HepG2 (cell line): ENCODE data around the gene SHANK3. TPM values are rescaled to one million over a fixed set of nuclear protein-coding genes. Genes with fewer than 3 reads are reported as not detected.

Experiments used
- DNMT1 ChIP-seq: sonication (generic); formaldehyde crosslinking; IDR thresholded peaks from 2 replicates; pipeline ENCODE4 v1.5.1; 2020; ENCODE audit warnings: mild to moderate bottlenecking, missing genetic modification reagents
- GMEB1 ChIP-seq: sonication (generic); formaldehyde crosslinking; IDR thresholded peaks from 2 replicates; pipeline ENCODE4 v1.5.1; 2020; ENCODE audit warnings: missing genetic modification reagents, mild to moderate bottlenecking, borderline replicate concordance
- IRF1 ChIP-seq: sonication (generic); formaldehyde crosslinking; IDR thresholded peaks from 2 replicates; pipeline ENCODE4 v1.4.0; 2020; ENCODE audit warnings: low read depth, mild to moderate bottlenecking, missing genetic modification reagents
- MED1 ChIP-seq: sonication (generic); formaldehyde crosslinking; IDR thresholded peaks from 2 replicates; pipeline ENCODE4 v1.4.0; 2020; ENCODE audit warnings: missing genetic modification reagents
- NFKBIZ ChIP-seq: IDR thresholded peaks from 2 replicates; pipeline ENCODE4 v1.6.1; 2018; ENCODE audit warnings: missing genetic modification reagents, missing compliant biosample characterization
- REPIN1 ChIP-seq: sonication (generic); formaldehyde crosslinking; IDR thresholded peaks from 2 replicates; pipeline ENCODE4 v1.8.0; 2022; ENCODE audit warnings: missing genetic modification reagents, low read depth, mild to moderate bottlenecking, borderline replicate concordance
- YEATS4 ChIP-seq: sonication (generic); formaldehyde crosslinking; IDR thresholded peaks from 2 replicates; pipeline ENCODE4 v1.4.0; 2020; ENCODE audit warnings: missing genetic modification reagents, borderline replicate concordance
- ZNF263 ChIP-seq: sonication (generic); formaldehyde crosslinking; IDR thresholded peaks from 2 replicates; pipeline ENCODE4 v1.4.0; 2020; ENCODE audit warnings: missing genetic modification reagents
- ZNF282 ChIP-seq: fragments of 450-650 bp; IDR thresholded peaks from 2 replicates; pipeline ENCODE4 v1.6.1; 2018; ENCODE audit not compliant: partially characterized antibody
- ZNF335 ChIP-seq: sonication (generic); formaldehyde crosslinking; IDR thresholded peaks from 2 replicates; pipeline ENCODE4 v1.4.0; 2020; ENCODE audit warnings: missing genetic modification reagents
- ZNF468 ChIP-seq: sonication (generic); formaldehyde crosslinking; IDR thresholded peaks from 2 replicates; pipeline ENCODE4 v1.8.0; 2022; ENCODE audit warnings: mild to moderate bottlenecking, moderate library complexity, missing genetic modification reagents
- ZNF530 ChIP-seq: sonication (generic); formaldehyde crosslinking; IDR thresholded peaks from 2 replicates; pipeline ENCODE4 v1.5.0; 2020; ENCODE audit warnings: low read depth, mild to moderate bottlenecking, missing genetic modification reagents
- ZSCAN31 ChIP-seq: sonication (generic); formaldehyde crosslinking; IDR thresholded peaks from 2 replicates; pipeline ENCODE4 v1.5.0; 2020; ENCODE audit warnings: low read depth, mild to moderate bottlenecking, missing genetic modification reagents
- ZSCAN9 ChIP-seq: IDR thresholded peaks from 2 replicates; pipeline ENCODE4 v1.6.1; 2016; ENCODE audit warnings: borderline replicate concordance
- polyA plus RNA-seq, 8 experiments: library from polyadenylated mRNA; depleted of rRNA in 3 of 8; stranded (reverse) in 7 of 8; unstranded in 1 of 8; fragments of >200 nt; fragmentation: Illumina TruSeq in 4 of 8; extraction: Trizol in 4 of 8; gene quantifications; 2 replicates each; pipeline versions ENCODE4 v1.2.1 to v1.2.3, GENCODE V29; 2011 to 2016; ENCODE audit warnings: low read depth in 4 of 8, missing spikeins in 1 of 8, mixed read lengths in 1 of 8; ENCODE audit not compliant: insufficient read depth in 1 of 8
- total RNA-seq, 5 experiments: library from RNA; depleted of rRNA; stranded (reverse); fragments of >200 nt; fragmentation: Illumina TruSeq; extraction: Trizol; gene quantifications; 2 replicates each; pipeline ENCODE4 v1.2.3, GENCODE V29; 2016; ENCODE audit warnings: low read depth in 1 of 5
- TF ChIP-seq, protein P1 (sequence below): sonication (generic); formaldehyde crosslinking; IDR thresholded peaks from 2 replicates; pipeline ENCODE4 v1.5.0; 2020; ENCODE audit warnings: mild to moderate bottlenecking, missing genetic modification reagents, moderate library complexity
- TF ChIP-seq, protein P2 (sequence below): sonication (generic); formaldehyde crosslinking; IDR thresholded peaks from 2 replicates; pipeline ENCODE4 v1.8.1; 2023; ENCODE audit warnings: missing genetic modification reagents, inconsistent platforms, borderline replicate concordance
- TF ChIP-seq, protein P3 (sequence below): sonication (generic); formaldehyde crosslinking; conservative IDR thresholded peaks from 2 replicates; pipeline ENCODE4 v1.4.0; 2020; ENCODE audit warnings: mild to moderate bottlenecking, missing genetic modification reagents, moderate library complexity
- TF ChIP-seq, protein P4 (sequence below): fragments of 450-650 bp; IDR thresholded peaks from 2 replicates; pipeline ENCODE4 v1.6.1; 2016

Gene SHANK3
- total and polyA plus RNA-seq, 2 of the 13 experiments (the other 11 are each of a cell fraction or from before 2014, with no cell fraction given) = 2.9 to 4.6 TPM

GRCh38 chr22:50699756-50700386 is 27.2 kb downstream of the SHANK3 start (continued):
- TF ChIP-seq DNMT1 (CRISPR knock-in tag) (peak; percentile 68; the same call in 1 of the 2 replicates), ZSCAN31 (CRISPR knock-in tag) (peak; percentile 33; the same call in 1 of the 2 replicates), MED1 (CRISPR knock-in tag) (no peak), GMEB1 (CRISPR knock-in tag) (no peak), YEATS4 (CRISPR knock-in tag) (no peak), REPIN1 (no peak), IRF1 (CRISPR knock-in tag) (no peak), ZNF263 (CRISPR knock-in tag) (0 out of 2 replicates have a peak, but pooled peaks have one; percentile 10), ZNF282 (no peak), ZNF335 (CRISPR knock-in tag) (no peak), ZNF530 (no peak), NFKBIZ (no peak), ZSCAN9 (no peak), ZNF468 (CRISPR knock-in tag) (no peak)
- TF ChIP-seq, protein P1, sequence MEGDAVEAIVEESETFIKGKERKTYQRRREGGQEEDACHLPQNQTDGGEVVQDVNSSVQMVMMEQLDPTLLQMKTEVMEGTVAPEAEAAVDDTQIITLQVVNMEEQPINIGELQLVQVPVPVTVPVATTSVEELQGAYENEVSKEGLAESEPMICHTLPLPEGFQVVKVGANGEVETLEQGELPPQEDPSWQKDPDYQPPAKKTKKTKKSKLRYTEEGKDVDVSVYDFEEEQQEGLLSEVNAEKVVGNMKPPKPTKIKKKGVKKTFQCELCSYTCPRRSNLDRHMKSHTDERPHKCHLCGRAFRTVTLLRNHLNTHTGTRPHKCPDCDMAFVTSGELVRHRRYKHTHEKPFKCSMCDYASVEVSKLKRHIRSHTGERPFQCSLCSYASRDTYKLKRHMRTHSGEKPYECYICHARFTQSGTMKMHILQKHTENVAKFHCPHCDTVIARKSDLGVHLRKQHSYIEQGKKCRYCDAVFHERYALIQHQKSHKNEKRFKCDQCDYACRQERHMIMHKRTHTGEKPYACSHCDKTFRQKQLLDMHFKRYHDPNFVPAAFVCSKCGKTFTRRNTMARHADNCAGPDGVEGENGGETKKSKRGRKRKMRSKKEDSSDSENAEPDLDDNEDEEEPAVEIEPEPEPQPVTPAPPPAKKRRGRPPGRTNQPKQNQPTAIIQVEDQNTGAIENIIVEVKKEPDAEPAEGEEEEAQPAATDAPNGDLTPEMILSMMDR = peak; percentile 87
- TF ChIP-seq, protein P2, sequence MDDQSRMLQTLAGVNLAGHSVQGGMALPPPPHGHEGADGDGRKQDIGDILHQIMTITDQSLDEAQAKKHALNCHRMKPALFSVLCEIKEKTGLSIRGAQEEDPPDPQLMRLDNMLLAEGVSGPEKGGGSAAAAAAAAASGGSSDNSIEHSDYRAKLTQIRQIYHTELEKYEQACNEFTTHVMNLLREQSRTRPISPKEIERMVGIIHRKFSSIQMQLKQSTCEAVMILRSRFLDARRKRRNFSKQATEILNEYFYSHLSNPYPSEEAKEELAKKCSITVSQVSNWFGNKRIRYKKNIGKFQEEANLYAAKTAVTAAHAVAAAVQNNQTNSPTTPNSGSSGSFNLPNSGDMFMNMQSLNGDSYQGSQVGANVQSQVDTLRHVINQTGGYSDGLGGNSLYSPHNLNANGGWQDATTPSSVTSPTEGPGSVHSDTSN (CRISPR knock-in tag) = no peak
- TF ChIP-seq, protein P3, sequence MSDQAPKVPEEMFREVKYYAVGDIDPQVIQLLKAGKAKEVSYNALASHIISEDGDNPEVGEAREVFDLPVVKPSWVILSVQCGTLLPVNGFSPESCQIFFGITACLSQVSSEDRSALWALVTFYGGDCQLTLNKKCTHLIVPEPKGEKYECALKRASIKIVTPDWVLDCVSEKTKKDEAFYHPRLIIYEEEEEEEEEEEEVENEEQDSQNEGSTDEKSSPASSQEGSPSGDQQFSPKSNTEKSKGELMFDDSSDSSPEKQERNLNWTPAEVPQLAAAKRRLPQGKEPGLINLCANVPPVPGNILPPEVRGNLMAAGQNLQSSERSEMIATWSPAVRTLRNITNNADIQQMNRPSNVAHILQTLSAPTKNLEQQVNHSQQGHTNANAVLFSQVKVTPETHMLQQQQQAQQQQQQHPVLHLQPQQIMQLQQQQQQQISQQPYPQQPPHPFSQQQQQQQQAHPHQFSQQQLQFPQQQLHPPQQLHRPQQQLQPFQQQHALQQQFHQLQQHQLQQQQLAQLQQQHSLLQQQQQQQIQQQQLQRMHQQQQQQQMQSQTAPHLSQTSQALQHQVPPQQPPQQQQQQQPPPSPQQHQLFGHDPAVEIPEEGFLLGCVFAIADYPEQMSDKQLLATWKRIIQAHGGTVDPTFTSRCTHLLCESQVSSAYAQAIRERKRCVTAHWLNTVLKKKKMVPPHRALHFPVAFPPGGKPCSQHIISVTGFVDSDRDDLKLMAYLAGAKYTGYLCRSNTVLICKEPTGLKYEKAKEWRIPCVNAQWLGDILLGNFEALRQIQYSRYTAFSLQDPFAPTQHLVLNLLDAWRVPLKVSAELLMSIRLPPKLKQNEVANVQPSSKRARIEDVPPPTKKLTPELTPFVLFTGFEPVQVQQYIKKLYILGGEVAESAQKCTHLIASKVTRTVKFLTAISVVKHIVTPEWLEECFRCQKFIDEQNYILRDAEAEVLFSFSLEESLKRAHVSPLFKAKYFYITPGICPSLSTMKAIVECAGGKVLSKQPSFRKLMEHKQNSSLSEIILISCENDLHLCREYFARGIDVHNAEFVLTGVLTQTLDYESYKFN (CRISPR knock-in tag) = no peak
- TF ChIP-seq, protein P4, sequence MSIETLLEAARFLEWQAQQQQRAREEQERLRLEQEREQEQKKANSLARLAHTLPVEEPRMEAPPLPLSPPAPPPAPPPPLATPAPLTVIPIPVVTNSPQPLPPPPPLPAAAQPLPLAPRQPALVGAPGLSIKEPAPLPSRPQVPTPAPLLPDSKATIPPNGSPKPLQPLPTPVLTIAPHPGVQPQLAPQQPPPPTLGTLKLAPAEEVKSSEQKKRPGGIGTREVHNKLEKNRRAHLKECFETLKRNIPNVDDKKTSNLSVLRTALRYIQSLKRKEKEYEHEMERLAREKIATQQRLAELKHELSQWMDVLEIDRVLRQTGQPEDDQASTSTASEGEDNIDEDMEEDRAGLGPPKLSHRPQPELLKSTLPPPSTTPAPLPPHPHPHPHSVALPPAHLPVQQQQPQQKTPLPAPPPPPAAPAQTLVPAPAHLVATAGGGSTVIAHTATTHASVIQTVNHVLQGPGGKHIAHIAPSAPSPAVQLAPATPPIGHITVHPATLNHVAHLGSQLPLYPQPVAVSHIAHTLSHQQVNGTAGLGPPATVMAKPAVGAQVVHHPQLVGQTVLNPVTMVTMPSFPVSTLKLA = peak; percentile 63
